GM12878 (cell line): Measurements from ENCODE around the gene ZMIZ2. TPM values are rescaled to one million over a fixed set of nuclear protein-coding genes. Genes with fewer than 3 reads are reported as not detected.

Experiments used
- ATAC-seq: fragments of 200-7000 bp; cut with Tn5 transposase; 3 replicates; pipeline ENCODE4 v1.9.1; 2020; ENCODE audit warnings: mild to moderate bottlenecking, moderate library complexity
- BruUV-seq: library from RNA; stranded (reverse); fragments of 400-500 nt; replicated peaks from 2 replicates; lab custom pipeline; 2021; lab: Mats Ljungman, UMichigan
- CTCF ChIA-PET: fragments of 300-600 bp; sonication (Branson Sonifier 250); formaldehyde crosslinking; extraction: SDS; loops from one replicate; lab custom pipeline; 2021; ENCODE audit warnings: inconsistent platforms; lab: Yijun Ruan, JAX
- POLR2A ChIA-PET: fragments of 350-600 bp; formaldehyde crosslinking; extraction: SDS; loops from one replicate; lab custom pipeline; 2021; ENCODE audit warnings: inconsistent platforms; lab: Charles Lee
- RAD21 ChIA-PET: fragments of 300-600 bp; sonication (Branson Sonifier 250); formaldehyde crosslinking; loops from one replicate; lab custom pipeline; 2023; ENCODE audit warnings: antibody characterized with exemption; ENCODE audit not compliant: unreplicated experiment; lab: Charles Lee
- SMC1A ChIA-PET: fragments of 300-600 bp; sonication (Branson Sonifier 250); formaldehyde crosslinking; loops from one replicate; lab custom pipeline; 2023; ENCODE audit not compliant: unreplicated experiment, uncharacterized antibody; lab: Charles Lee
- DNase-seq: peaks from one replicate; pipeline ENCODE4 v3.0.0-alpha.2; 2011; ENCODE audit warnings: low read depth, low spot score
- FAIRE-seq: peaks from 3 replicates; lab custom pipeline; 2011; peaks lifted over from hg19 to GRCh38; lab: Jason Lieb, UNC
- H2AFZ ChIP-seq: 2 replicates; pipeline ENCODE4 v1.6.0; 2011; ENCODE audit warnings: low read depth, low read length, control low read depth; ENCODE audit not compliant: control insufficient read depth
- H3K27ac ChIP-seq: 2 replicates; pipeline ENCODE4 v1.5.1; 2011; ENCODE audit warnings: control low read depth; ENCODE audit not compliant: control insufficient read depth, insufficient read depth
- H3K27me3 ChIP-seq, 2 experiments: replicated peaks in 1 of 2; 2 replicates each; pipeline versions ENCODE4 v1.6.0 to v1.6.1; 2011; ENCODE audit warnings: low read length in 1 of 2; ENCODE audit not compliant: control insufficient read depth in 2 of 2, insufficient read depth in 2 of 2
- H3K36me3 ChIP-seq, 2 experiments: 2 replicates each; pipeline ENCODE4 v1.5.1; 2011; ENCODE audit warnings: low read length in 1 of 2; ENCODE audit not compliant: control insufficient read depth in 2 of 2, insufficient read depth in 2 of 2
- H3K4me1 ChIP-seq: 2 replicates; pipeline ENCODE4 v1.6.1; 2011; ENCODE audit warnings: mild to moderate bottlenecking, low read length, moderate library complexity, mixed read lengths; ENCODE audit not compliant: control insufficient read depth, insufficient read depth
- H3K4me2 ChIP-seq: 2 replicates; pipeline ENCODE4 v1.6.0; 2011; ENCODE audit warnings: control low read depth; ENCODE audit not compliant: control insufficient read depth, insufficient read depth
- H3K4me3 ChIP-seq: fragments of 200-600 bp; sonication (generic); 2 replicates; pipeline ENCODE4 v1.5.1; 2016
- H3K79me2 ChIP-seq: 2 replicates; pipeline ENCODE4 v1.6.0; 2011; ENCODE audit warnings: low read length; ENCODE audit not compliant: control insufficient read depth, insufficient read depth
- H3K9ac ChIP-seq: 2 replicates; pipeline ENCODE4 v1.8.0; 2011; ENCODE audit warnings: low read length, control low read depth, mixed read lengths; ENCODE audit not compliant: control insufficient read depth, insufficient read depth
- H3K9me3 ChIP-seq: replicated peaks from 3 replicates; pipeline ENCODE4 v1.5.1; 2011; ENCODE audit warnings: mild to moderate bottlenecking, low read length; ENCODE audit not compliant: control insufficient read depth, insufficient read depth
- H4K20me1 ChIP-seq: 2 replicates; pipeline ENCODE4 v1.6.0; 2011; ENCODE audit not compliant: control insufficient read depth, insufficient read depth
- BCL11A ChIP-seq: IDR thresholded peaks from 2 replicates; pipeline ENCODE4 v1.6.1; 2011; ENCODE audit warnings: low read depth, low read length
- DPF2 ChIP-seq: fragments of 450-650 bp; IDR thresholded peaks from 2 replicates; pipeline ENCODE4 v1.6.1; 2017; ENCODE audit warnings: mild to moderate bottlenecking
- EZH2 ChIP-seq: IDR thresholded peaks from 2 replicates; pipeline ENCODE4 v1.6.1; 2012; ENCODE audit warnings: low read depth, mild to moderate bottlenecking, control low read depth, inconsistent platforms, low read length, borderline replicate concordance; ENCODE audit not compliant: control insufficient read depth
- SP1 ChIP-seq: IDR thresholded peaks from one replicate; pipeline ENCODE4 v1.6.1; 2011; ENCODE audit warnings: low read depth, low read length
- SPI1 ChIP-seq: IDR thresholded peaks from 2 replicates; pipeline ENCODE4 v1.6.1; 2011; ENCODE audit warnings: low read depth, mild to moderate bottlenecking, low read length, moderate library complexity, borderline replicate concordance; ENCODE audit not compliant: insufficient read depth
- STAT3 ChIP-seq: IDR thresholded peaks from 2 replicates; pipeline ENCODE4 v1.6.1; 2011; ENCODE audit warnings: low read depth, low read length, improper control_type of control experiment
- TCF12 ChIP-seq: IDR thresholded peaks from 2 replicates; pipeline ENCODE4 v1.6.1; 2011; ENCODE audit warnings: low read depth, mild to moderate bottlenecking, low read length
- ZBTB4 ChIP-seq: fragments of 450-650 bp; formaldehyde crosslinking; IDR thresholded peaks from 2 replicates; pipeline ENCODE4 v1.4.0; 2022; ENCODE audit warnings: mild to moderate bottlenecking, moderate library complexity
- ZNF384 ChIP-seq: IDR thresholded peaks from 2 replicates; pipeline ENCODE4 v1.6.1; 2012; ENCODE audit warnings: low read depth, mild to moderate bottlenecking, low read length, improper control_type of control experiment, borderline replicate concordance
- WGBS: methylation state at CpG from one replicate; pipeline ENCODE4 v1.1.6; 2016; ENCODE audit warnings: low lambda C conversion rate; ENCODE audit not compliant: insufficient replicate concordance, insufficient coverage; ENCODE audit errors: missing lambda C conversion rate; 5-methylcytosine and 5-hydroxymethylcytosine counted together
- in situ Hi-C: fragments of 300-500 bp; cut with MboI; formaldehyde crosslinking; loops from 9 replicates; pipeline ENCODE4 v1.14.3; 2018; ENCODE audit warnings: mixed read lengths
- intact Hi-C: fragments of 100-400 bp; cut with micrococcal nuclease; formaldehyde crosslinking; loops from one replicate; pipeline ENCODE4 v1.14.2; 2022; ENCODE audit not compliant: unreplicated experiment
- polyA plus RNA-seq, 11 experiments: library from polyadenylated mRNA; depleted of rRNA in 4 of 11; unstranded in 6 of 11; stranded (reverse) in 5 of 11; fragments of >200 nt; fragmentation: Nextera tagmentation in 4 of 11; fragmentation: Illumina TruSeq in 1 of 11; extraction: Ambion mirVana in 4 of 11; extraction: Trizol in 1 of 11; gene quantifications; 1 replicate in 1 of 11; 2 replicates in 10 of 11; pipeline versions ENCODE4 v1.2.1 to v1.2.3, GENCODE V29; 2011 to 2016; ENCODE audit warnings: inconsistent platforms in 2 of 11, missing spikeins in 2 of 11, low read depth in 1 of 11
- total RNA-seq, 4 experiments: library from RNA; depleted of rRNA in 3 of 4; stranded (reverse); fragments of >200 nt in 3 of 4; fragmentation: Illumina TruSeq in 1 of 4; extraction: Trizol in 1 of 4; gene quantifications; 2 replicates each; pipeline versions ENCODE4 v1.2.1 to v1.2.3, GENCODE V29; 2013 to 2021
- TF ChIP-seq, protein P1 (sequence below): fragments of 150-350 bp; IDR thresholded peaks from 2 replicates; pipeline ENCODE4 v1.6.1; 2016; ENCODE audit warnings: low read depth, low read length
- TF ChIP-seq, protein P2 (sequence below): fragments of 450-650 bp; IDR thresholded peaks from 2 replicates; pipeline ENCODE4 v1.6.1; 2018; ENCODE audit warnings: mild to moderate bottlenecking, low read depth, moderate library complexity; ENCODE audit not compliant: partially characterized antibody

Gene ZMIZ2
- total and polyA plus RNA-seq, 10 of the 15 experiments (the other 5 are each of a cell fraction or from before 2014, with no cell fraction given) = 0.71 to 158 (median 17.0) TPM

DNA sequence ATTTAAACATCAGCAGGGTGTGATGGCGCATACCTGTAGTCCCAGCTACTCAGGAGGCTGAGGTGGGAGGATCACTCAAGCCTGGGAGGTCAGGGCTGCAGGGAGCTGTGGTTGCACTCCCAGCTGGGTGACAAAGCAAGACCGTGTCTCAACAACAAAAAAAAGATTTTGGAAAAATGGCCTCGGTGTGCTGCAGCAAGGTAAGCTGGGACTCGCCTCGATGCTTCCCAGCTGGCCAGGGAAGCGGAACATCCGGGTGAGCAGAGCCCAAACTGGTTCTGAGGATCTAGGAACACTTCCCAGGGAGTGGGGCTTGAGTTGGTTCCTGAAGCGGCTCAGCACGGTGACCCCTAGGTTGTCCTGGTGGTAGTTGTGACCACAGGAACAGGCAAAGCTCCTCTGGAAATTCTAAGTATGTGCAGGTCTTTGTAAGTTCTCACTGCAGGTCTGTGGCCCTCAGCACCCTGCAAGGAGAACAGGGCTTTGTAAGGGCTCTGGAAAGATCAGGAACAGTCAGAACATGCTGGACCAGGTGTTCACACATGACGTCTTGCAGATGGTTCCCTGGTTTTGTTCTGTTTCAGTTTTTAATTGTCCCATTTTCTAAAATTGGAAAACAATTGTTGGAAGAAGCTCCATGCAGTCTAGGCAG lies 38.6 kb upstream of the ZMIZ2 start:
- POLR2A ChIA-PET = no interaction called here
- 92% methylated on average over 10 of the region's 10 CpGs for WGBS

More for the DNA sequence above, 38.6 kb upstream of the ZMIZ2 start:
- H3K4me2 ChIP-seq = no peak overlapping the region
- H3K79me2 ChIP-seq = no peaks in the 10 kb centered on the region
- H3K36me3 ChIP-seq = peaks cover 7 to 11% of the 10 kb centered on the region in 2 experiments
- no peak overlapping the region for H3K9ac ChIP-seq
- no peak overlapping the region for H3K4me3 ChIP-seq
- H3K4me1 ChIP-seq = no peaks in the 10 kb centered on the region
- no peak for TF ChIP-seq SP1
- TF ChIP-seq, protein P1, sequence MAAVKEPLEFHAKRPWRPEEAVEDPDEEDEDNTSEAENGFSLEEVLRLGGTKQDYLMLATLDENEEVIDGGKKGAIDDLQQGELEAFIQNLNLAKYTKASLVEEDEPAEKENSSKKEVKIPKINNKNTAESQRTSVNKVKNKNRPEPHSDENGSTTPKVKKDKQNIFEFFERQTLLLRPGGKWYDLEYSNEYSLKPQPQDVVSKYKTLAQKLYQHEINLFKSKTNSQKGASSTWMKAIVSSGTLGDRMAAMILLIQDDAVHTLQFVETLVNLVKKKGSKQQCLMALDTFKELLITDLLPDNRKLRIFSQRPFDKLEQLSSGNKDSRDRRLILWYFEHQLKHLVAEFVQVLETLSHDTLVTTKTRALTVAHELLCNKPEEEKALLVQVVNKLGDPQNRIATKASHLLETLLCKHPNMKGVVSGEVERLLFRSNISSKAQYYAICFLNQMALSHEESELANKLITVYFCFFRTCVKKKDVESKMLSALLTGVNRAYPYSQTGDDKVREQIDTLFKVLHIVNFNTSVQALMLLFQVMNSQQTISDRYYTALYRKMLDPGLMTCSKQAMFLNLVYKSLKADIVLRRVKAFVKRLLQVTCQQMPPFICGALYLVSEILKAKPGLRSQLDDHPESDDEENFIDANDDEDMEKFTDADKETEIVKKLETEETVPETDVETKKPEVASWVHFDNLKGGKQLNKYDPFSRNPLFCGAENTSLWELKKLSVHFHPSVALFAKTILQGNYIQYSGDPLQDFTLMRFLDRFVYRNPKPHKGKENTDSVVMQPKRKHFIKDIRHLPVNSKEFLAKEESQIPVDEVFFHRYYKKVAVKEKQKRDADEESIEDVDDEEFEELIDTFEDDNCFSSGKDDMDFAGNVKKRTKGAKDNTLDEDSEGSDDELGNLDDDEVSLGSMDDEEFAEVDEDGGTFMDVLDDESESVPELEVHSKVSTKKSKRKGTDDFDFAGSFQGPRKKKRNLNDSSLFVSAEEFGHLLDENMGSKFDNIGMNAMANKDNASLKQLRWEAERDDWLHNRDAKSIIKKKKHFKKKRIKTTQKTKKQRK = no peak
- TF ChIP-seq TCF12 = no peak
- TF ChIP-seq EZH2 = no peak
- no peak for TF ChIP-seq DPF2
- no peak for TF ChIP-seq SPI1
- TF ChIP-seq, protein P2, sequence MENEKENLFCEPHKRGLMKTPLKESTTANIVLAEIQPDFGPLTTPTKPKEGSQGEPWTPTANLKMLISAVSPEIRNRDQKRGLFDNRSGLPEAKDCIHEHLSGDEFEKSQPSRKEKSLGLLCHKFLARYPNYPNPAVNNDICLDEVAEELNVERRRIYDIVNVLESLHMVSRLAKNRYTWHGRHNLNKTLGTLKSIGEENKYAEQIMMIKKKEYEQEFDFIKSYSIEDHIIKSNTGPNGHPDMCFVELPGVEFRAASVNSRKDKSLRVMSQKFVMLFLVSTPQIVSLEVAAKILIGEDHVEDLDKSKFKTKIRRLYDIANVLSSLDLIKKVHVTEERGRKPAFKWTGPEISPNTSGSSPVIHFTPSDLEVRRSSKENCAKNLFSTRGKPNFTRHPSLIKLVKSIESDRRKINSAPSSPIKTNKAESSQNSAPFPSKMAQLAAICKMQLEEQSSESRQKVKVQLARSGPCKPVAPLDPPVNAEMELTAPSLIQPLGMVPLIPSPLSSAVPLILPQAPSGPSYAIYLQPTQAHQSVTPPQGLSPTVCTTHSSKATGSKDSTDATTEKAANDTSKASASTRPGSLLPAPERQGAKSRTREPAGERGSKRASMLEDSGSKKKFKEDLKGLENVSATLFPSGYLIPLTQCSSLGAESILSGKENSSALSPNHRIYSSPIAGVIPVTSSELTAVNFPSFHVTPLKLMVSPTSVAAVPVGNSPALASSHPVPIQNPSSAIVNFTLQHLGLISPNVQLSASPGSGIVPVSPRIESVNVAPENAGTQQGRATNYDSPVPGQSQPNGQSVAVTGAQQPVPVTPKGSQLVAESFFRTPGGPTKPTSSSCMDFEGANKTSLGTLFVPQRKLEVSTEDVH = no peak
- no peak for TF ChIP-seq BCL11A
- no peak for TF ChIP-seq ZBTB4 (CRISPR knock-in tag)
- no peak for TF ChIP-seq STAT3
- no peak for TF ChIP-seq ZNF384
- H3K27ac ChIP-seq = no peak overlapping the region
- no peaks in the 10 kb centered on the region for H3K27me3 ChIP-seq
- H2AFZ ChIP-seq = no peak overlapping the region
- DNase-seq (no peak), FAIRE-seq (no peak), ATAC-seq (no peak)
- ChIA-PET RAD21 (interaction anchor here (1.0 kb wide), 1 partner anchor 76 kb away, joined by 3 read pairs; no protein-coding TSS in a partner anchor), CTCF (interaction anchor here (1.0 kb wide), 1 partner anchor 9 kb away, joined by 3 read pairs; no protein-coding TSS in a partner anchor), SMC1A (interaction anchor here (0.8 to 1.9 kb wide), 5 partner anchors 56 to 103 kb away, joined by 3 to 6 read pairs (median 4); partner anchors contain the start of gene OGDH)
- intact Hi-C loops (no loop called here), in situ Hi-C loops (no loop called here)
- H4K20me1 ChIP-seq = no peaks in the 10 kb centered on the region
- H3K9me3 ChIP-seq = no peaks in the 10 kb centered on the region
- BruUV-seq = no TSS peak
